IMR-90 (cell line): ENCODE measurements around the gene KCNH2. TPM values are rescaled to one million over a fixed set of nuclear protein-coding genes. Genes with fewer than 3 reads are reported as not detected.

Experiments used
- ATAC-seq: fragments of 200-7000 bp; cut with Tn5 transposase; 2 replicates; pipeline ENCODE4 v1.9.1; 2020; ENCODE audit warnings: low read depth, mild to moderate bottlenecking, moderate library complexity
- BruUV-seq: library from RNA; stranded (reverse); fragments of 400-500 nt; replicated peaks from 2 replicates; lab custom pipeline; 2021; lab: Mats Ljungman, UMichigan
- CTCF ChIA-PET: fragments of 300-600 bp; formaldehyde crosslinking; extraction: SDS; loops from one replicate; lab custom pipeline; 2021; ENCODE audit warnings: antibody characterized with exemption; lab: Yijun Ruan, JAX
- POLR2A ChIA-PET: fragments of 300-600 bp; sonication (Branson Sonifier 250); formaldehyde crosslinking; loops from one replicate; lab custom pipeline; 2022; ENCODE audit warnings: antibody characterized with exemption; ENCODE audit not compliant: unreplicated experiment; lab: Charles Lee
- DNase-seq: peaks from one replicate; pipeline ENCODE4 v3.0.0; 2013
- H2AFZ ChIP-seq: replicated peaks from 2 replicates; pipeline ENCODE3; 2013; ENCODE audit warnings: low read length, mild to moderate bottlenecking; ENCODE audit not compliant: poor library complexity
- H2AK5ac ChIP-seq: 2 replicates; pipeline ENCODE4 v1.6.1; 2013; ENCODE audit warnings: low read depth, low read length, inconsistent platforms
- H2AK9ac ChIP-seq: replicated peaks from 2 replicates; pipeline ENCODE3; 2013; ENCODE audit warnings: mild to moderate bottlenecking, low read depth, low read length, moderate library complexity; ENCODE audit not compliant: poor library complexity
- H2BK120ac ChIP-seq: 2 replicates; pipeline ENCODE4 v1.6.1; 2013; ENCODE audit warnings: low read depth, low read length, inconsistent platforms
- H2BK15ac ChIP-seq: 3 replicates; pipeline ENCODE4 v1.6.1; 2013; ENCODE audit warnings: low read depth, low read length, inconsistent platforms
- H2BK20ac ChIP-seq: 2 replicates; pipeline ENCODE4 v1.6.1; 2013; ENCODE audit warnings: low read depth, mild to moderate bottlenecking, inconsistent platforms, low read length, moderate library complexity
- H2BK5ac ChIP-seq: 2 replicates; pipeline ENCODE4 v1.6.1; 2013; ENCODE audit warnings: mild to moderate bottlenecking, low read depth, low read length, inconsistent platforms; ENCODE audit not compliant: poor library complexity, severe bottlenecking
- H3K14ac ChIP-seq: replicated peaks from 2 replicates; pipeline ENCODE4 v1.6.1; 2013; ENCODE audit warnings: low read depth, low read length, inconsistent platforms
- H3K18ac ChIP-seq: 2 replicates; pipeline ENCODE4 v1.6.1; 2013; ENCODE audit warnings: low read depth, low read length, control low read depth
- H3K23ac ChIP-seq: 2 replicates; pipeline ENCODE4 v1.6.1; 2013; ENCODE audit warnings: low read depth, low read length, inconsistent platforms
- H3K27ac ChIP-seq: 2 replicates; pipeline ENCODE4 v1.5.1; 2013; ENCODE audit warnings: mild to moderate bottlenecking, control low read depth, low read length; ENCODE audit not compliant: insufficient read depth
- H3K27me3 ChIP-seq: 2 replicates; pipeline ENCODE4 v1.6.1; 2013; ENCODE audit warnings: low read length; ENCODE audit not compliant: control insufficient read depth, insufficient read depth
- H3K36me3 ChIP-seq: 2 replicates; pipeline ENCODE4 v1.6.1; 2013; ENCODE audit warnings: low read length, mixed read lengths; ENCODE audit not compliant: control insufficient read depth, insufficient read depth
- H3K4ac ChIP-seq: 2 replicates; pipeline ENCODE4 v1.6.1; 2013; ENCODE audit warnings: low read depth, low read length, inconsistent platforms
- H3K4me1 ChIP-seq: 2 replicates; pipeline ENCODE4 v1.6.1; 2013; ENCODE audit warnings: low read length, mixed read lengths; ENCODE audit not compliant: control insufficient read depth, insufficient read depth
- H3K4me2 ChIP-seq: 2 replicates; pipeline ENCODE4 v1.6.1; 2013; ENCODE audit warnings: low read depth, mild to moderate bottlenecking, control low read depth, low read length, moderate library complexity
- H3K4me3 ChIP-seq: 2 replicates; pipeline ENCODE4 v1.5.1; 2013; ENCODE audit warnings: low read depth, mild to moderate bottlenecking, control low read depth, low read length, moderate library complexity; ENCODE audit not compliant: insufficient read depth
- H3K56ac ChIP-seq: 2 replicates; pipeline ENCODE4 v1.6.1; 2013; ENCODE audit warnings: low read length, inconsistent platforms; ENCODE audit not compliant: insufficient read depth; ENCODE audit errors: extremely low read depth
- H3K79me1 ChIP-seq, 2 experiments: 2 replicates each; pipeline ENCODE4 v1.6.1; 2013; ENCODE audit warnings: low read length in 2 of 2, inconsistent platforms in 1 of 2, low read depth in 1 of 2
- H3K9ac ChIP-seq: 2 replicates; pipeline ENCODE4 v1.6.1; 2013; ENCODE audit warnings: low read depth, low read length, control low read depth
- H3K9me1 ChIP-seq: 2 replicates; pipeline ENCODE4 v1.6.1; 2013; ENCODE audit warnings: low read length, inconsistent platforms; ENCODE audit not compliant: insufficient read depth
- H3K9me3 ChIP-seq: 2 replicates; pipeline ENCODE4 v1.6.1; 2013; ENCODE audit warnings: low read length; ENCODE audit not compliant: control insufficient read depth, insufficient read depth
- H4K20me1 ChIP-seq: 2 replicates; pipeline ENCODE4 v1.6.1; 2013; ENCODE audit warnings: low read length, inconsistent platforms; ENCODE audit not compliant: insufficient read depth
- H4K5ac ChIP-seq: 2 replicates; pipeline ENCODE4 v1.6.1; 2013; ENCODE audit warnings: mild to moderate bottlenecking, low read depth, low read length, control low read depth
- H4K8ac ChIP-seq, 2 experiments: 2 replicates each; pipeline ENCODE4 v1.6.1; 2013; ENCODE audit warnings: low read depth in 2 of 2, low read length in 2 of 2, control low read depth in 1 of 2, inconsistent platforms in 1 of 2
- H4K91ac ChIP-seq: 2 replicates; pipeline ENCODE4 v1.6.1; 2013; ENCODE audit warnings: low read depth, low read length, inconsistent platforms; ENCODE audit not compliant: insufficient read depth
- BHLHE40 ChIP-seq: fragments of 150-350 bp; IDR thresholded peaks from 2 replicates; pipeline ENCODE4 v1.6.1; 2016; ENCODE audit warnings: mild to moderate bottlenecking, low read depth, low read length
- CEBPB ChIP-seq: IDR thresholded peaks from 2 replicates; pipeline ENCODE4 v1.6.1; 2012; ENCODE audit warnings: low read depth, low read length, improper control_type of control experiment
- CHD1 ChIP-seq: IDR thresholded peaks from 2 replicates; pipeline ENCODE4 v1.6.1; 2012; ENCODE audit warnings: low read depth, low read length, improper control_type of control experiment
- CTCF ChIP-seq: conservative IDR thresholded peaks from 2 replicates; pipeline ENCODE4 v1.5.1; 2012; ENCODE audit warnings: mild to moderate bottlenecking, low read depth, low read length, improper control_type of control experiment
- ELK1 ChIP-seq: fragments of 150-350 bp; IDR thresholded peaks from 2 replicates; pipeline ENCODE4 v1.6.1; 2016; ENCODE audit warnings: low read depth, mild to moderate bottlenecking, low read length, moderate library complexity, borderline replicate concordance
- MAFK ChIP-seq: IDR thresholded peaks from 2 replicates; pipeline ENCODE4 v1.6.1; 2012; ENCODE audit warnings: low read depth, low read length, improper control_type of control experiment
- MAZ ChIP-seq: IDR thresholded peaks from 2 replicates; pipeline ENCODE4 v1.6.1; 2012; ENCODE audit warnings: low read depth, mild to moderate bottlenecking, low read length, improper control_type of control experiment, moderate library complexity, borderline replicate concordance
- NFE2L2 ChIP-seq: fragments of 150-350 bp; IDR thresholded peaks from 2 replicates; pipeline ENCODE4 v1.6.1; 2016; ENCODE audit warnings: low read depth, mild to moderate bottlenecking, low read length
- RAD21 ChIP-seq: IDR thresholded peaks from 2 replicates; pipeline ENCODE4 v1.6.1; 2012; ENCODE audit warnings: low read length, improper control_type of control experiment
- SMC3 ChIP-seq: fragments of 150-350 bp; IDR thresholded peaks from 2 replicates; pipeline ENCODE4 v1.6.1; 2016; ENCODE audit warnings: low read depth, mild to moderate bottlenecking, antibody characterized with exemption, low read length, moderate library complexity
- WGBS, 2 experiments: methylation state at CpG; one replicate each; pipeline versions ENCODE4 v1.1.5 to v1.1.7; 2013; ENCODE audit warnings: missing lambda C conversion rate in 2 of 2; ENCODE audit not compliant: insufficient read length in 1 of 2; ENCODE audit errors: extremely low coverage in 2 of 2; 5-methylcytosine and 5-hydroxymethylcytosine counted together
- dilution Hi-C: fragments of 300-500 bp; cut with HindIII; formaldehyde crosslinking; loops from one replicate; pipeline ENCODE4 v1.14.3; 2018; ENCODE audit warnings: low sequenced_read_pairs; ENCODE audit not compliant: unreplicated experiment
- in situ Hi-C: fragments of 300-500 bp; cut with MboI; formaldehyde crosslinking; loops from 3 replicates; pipeline ENCODE4 v1.14.3; 2019; ENCODE audit warnings: low sequenced_read_pairs, inconsistent platforms, mixed read lengths
- intact Hi-C: fragments of 100-400 bp; cut with micrococcal nuclease; formaldehyde crosslinking; loops from 2 replicates; pipeline ENCODE4 v1.10.0; 2022
- polyA plus RNA-seq, 3 experiments: library from polyadenylated mRNA; depleted of rRNA; stranded (reverse); fragments of >200 nt; gene quantifications; 2 replicates each; pipeline ENCODE4 v1.2.3, GENCODE V29; 2012; ENCODE audit warnings: low replicate concordance in 1 of 3
- total RNA-seq: library from RNA; depleted of rRNA; stranded (reverse); fragments of >200 nt; gene quantifications from 2 replicates; pipeline ENCODE4 v1.2.3, GENCODE V29; 2012

Gene KCNH2
- total and polyA plus RNA-seq, 2 of the 4 experiments (the other 2 are of a cell fraction) = 0.90 to 2.1 TPM

DNA sequence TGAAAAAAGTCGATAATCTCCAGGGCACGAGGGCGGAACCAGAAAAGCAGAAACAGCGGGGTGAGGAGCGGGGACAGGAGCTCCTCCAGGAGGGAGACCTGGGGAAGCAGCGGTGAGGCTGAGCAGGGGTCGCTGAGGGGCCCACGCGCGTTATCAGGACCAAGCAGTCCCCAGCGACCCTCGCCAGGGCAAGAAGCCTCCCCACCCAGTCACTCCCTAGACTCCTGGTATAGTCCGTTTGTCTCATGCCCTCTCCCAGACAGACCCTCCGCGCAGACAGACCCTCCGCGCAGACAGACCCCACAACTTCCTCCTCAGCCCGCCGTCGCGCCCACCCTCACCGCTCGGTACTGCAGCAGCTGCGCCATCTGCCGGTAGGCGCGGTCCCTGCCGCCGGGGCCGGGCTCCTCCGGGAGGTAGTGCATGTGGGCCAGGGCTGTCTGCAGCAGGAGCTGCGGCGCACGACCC, 39.9 kb upstream of the KCNH2 start:
- in situ Hi-C loops = no loop called here
- Histone ChIP-seq H4K5ac (no peak overlapping the region), H3K4me3 (0 out of 2 replicates have a peak overlapping the region, but pooled peaks have one; percentile 23), H3K4ac (no peak overlapping the region), H4K20me1 (no peaks in the 10 kb centered on the region), H3K14ac (no peak overlapping the region), H3K4me2 (peak overlapping the region; percentile 65), H3K9me1 (no peaks in the 10 kb centered on the region), H3K36me3 (no peaks in the 10 kb centered on the region), H2AK5ac (no peak overlapping the region), H4K8ac (no peak overlapping the region), H2BK20ac (no peak overlapping the region), H3K23ac (peak overlapping the region; percentile 38; the same call in 1 of the 2 replicates), H2BK120ac (no peak overlapping the region), H3K9ac (no peak overlapping the region), H3K79me1 (no peaks in the 10 kb centered on the region), H2BK15ac (no peak overlapping the region), H4K91ac (no peak overlapping the region; the same call in 1 of the 2 replicates), H2AFZ (peak overlapping the region; percentile 84), H3K9me3 (no peaks in the 10 kb centered on the region), H3K27me3 (peaks cover 58% of the 10 kb centered on the region), H3K4me1 (peaks cover 3% of the 10 kb centered on the region; the same call in 1 of the 2 replicates), H3K27ac (no peak overlapping the region), H3K18ac (no peak overlapping the region), H3K56ac (no peak overlapping the region), H2BK5ac (no peak overlapping the region), H2AK9ac (peak overlapping the region; percentile 85)
- ATAC-seq = peak; percentile 90
- peak; percentile 53 for TF ChIP-seq RAD21
- TF ChIP-seq MAFK = no peak
- no peak for TF ChIP-seq ELK1
- TF ChIP-seq MAZ = peak; percentile 72; the same call in 1 of the 2 replicates
- TF ChIP-seq NFE2L2 = no peak
- no peak for TF ChIP-seq CHD1
- TF ChIP-seq CEBPB = no peak
- peak; percentile 58 for TF ChIP-seq SMC3
- TF ChIP-seq CTCF = peak; percentile 79
- no peak for TF ChIP-seq BHLHE40
- dilution Hi-C loops = no loop called here
- peak; percentile 25 for DNase-seq
- BruUV-seq = no TSS peak
- intact Hi-C loops = loop anchor here (2.0 kb wide), 1 partner anchor 55 kb away; no protein-coding TSS in a partner anchor
- whole genome bisulfite sequencing, 2 experiments = 10% methylated on average over 5 of the region's 34 CpGs; no CpG with 5 or more reads in 1 of the 2 experiments
- ChIA-PET CTCF (interaction anchor here (0.6 to 1.0 kb wide), 4 partner anchors 10 to 586 kb away, joined by 3 to 8 read pairs (median 4); partner anchors contain the start of gene ABCB8), POLR2A (no interaction called here)
